ENCODE data around the gene TM2D3.

- TF ChIP-seq EZH2 (IDR thresholded peaks at IDR 0.05; ENCODE audit: borderline replicate concordance, low read depth, low read length, severe bottlenecking) = no peak
- TF ChIP-seq CTCF (IDR thresholded peaks at IDR 0.05; ENCODE audit: borderline replicate concordance, extremely low read depth, low read length, poor library complexity, severe bottlenecking) = no peak
Measured at GRCh38 chr15:101599091-101599490, 53.1 kb downstream of the TM2D3 start.

Measured in DND-41 (cell line).